ENCODE results near the gene C6orf62.
"Not testable (repeated sequence)": the region's sequence is repeated elsewhere in the genome, so short reads cannot be mapped to it uniquely, and the experiment has no call there.

Gene C6orf62

GRCh38 chr6:24719125-24719971, at the start of gene C6orf62:
Gene C6orf62, minus strand, starts transcription at chr6:24719154. Its CDS starts 486 bp downstream, at chr6:24718668.
- no peak for DNase-seq (ENCODE audit: low read depth in 2 of 2)

- DNase-seq (ENCODE audit: low read depth in 2 of 2), result peak; percentile 60 to 65
Measured at GRCh38 chr6:24768361-24768760, 49.4 kb upstream of the C6orf62 start.

GRCh38 chr6:24766680-24767462, 47.9 kb upstream of the C6orf62 start:
- no peak for DNase-seq (ENCODE audit: low read depth in 2 of 2)

GRCh38 chr6:24765968-24766367, 47.0 kb upstream of the C6orf62 start:
- not testable (repeated sequence) for DNase-seq (ENCODE audit: low read depth in 2 of 2)

- not testable (repeated sequence) for DNase-seq (ENCODE audit: low read depth in 2 of 2)
Measured at GRCh38 chr6:24764833-24765828, 46.2 kb upstream of the C6orf62 start.

- DNase-seq (ENCODE audit: low read depth in 2 of 2), result no peak
Measured at GRCh38 chr6:24763578-24763977, 44.6 kb upstream of the C6orf62 start.

GRCh38 chr6:24761851-24762250, 42.9 kb upstream of the C6orf62 start:
- DNase-seq (ENCODE audit: low read depth in 2 of 2), result no peak

GRCh38 chr6:24761193-24761835, 42.4 kb upstream of the C6orf62 start:
- no peak for DNase-seq (ENCODE audit: low read depth in 2 of 2)

- no peak for DNase-seq (ENCODE audit: low read depth in 2 of 2)
Measured at GRCh38 chr6:24760210-24760609, 41.3 kb upstream of the C6orf62 start.

- no peak for DNase-seq (ENCODE audit: low read depth in 2 of 2)
Measured at GRCh38 chr6:24759718-24760117, 40.8 kb upstream of the C6orf62 start.

GRCh38 chr6:24757611-24758010, 38.7 kb upstream of the C6orf62 start:
- no peak for DNase-seq (ENCODE audit: low read depth in 2 of 2)

GRCh38 chr6:24755279-24755678, 36.3 kb upstream of the C6orf62 start:
- no peak for DNase-seq (ENCODE audit: low read depth in 2 of 2)

- DNase-seq (ENCODE audit: low read depth in 2 of 2), result not testable (repeated sequence)
Measured at GRCh38 chr6:24754378-24754777, 35.4 kb upstream of the C6orf62 start.

- DNase-seq (ENCODE audit: low read depth in 2 of 2), result no peak
Measured at GRCh38 chr6:24753545-24753944, 34.6 kb upstream of the C6orf62 start.

GRCh38 chr6:24752917-24753492, 34.1 kb upstream of the C6orf62 start:
- no peak for DNase-seq (ENCODE audit: low read depth in 2 of 2)

- DNase-seq (ENCODE audit: low read depth in 2 of 2), result no peak
Measured at GRCh38 chr6:24752503-24752902, 33.5 kb upstream of the C6orf62 start.

- DNase-seq (ENCODE audit: low read depth in 2 of 2), result not testable (repeated sequence)
Measured at GRCh38 chr6:24750878-24751277, 31.9 kb upstream of the C6orf62 start.

GRCh38 chr6:24749297-24749696, 30.3 kb upstream of the C6orf62 start:
- no peak for DNase-seq (ENCODE audit: low read depth in 2 of 2)

- no peak for DNase-seq (ENCODE audit: low read depth in 2 of 2)
Measured at GRCh38 chr6:24744911-24745310, 26.0 kb upstream of the C6orf62 start.

GRCh38 chr6:24743944-24744335, 25.0 kb upstream of the C6orf62 start:
- no peak for DNase-seq (ENCODE audit: low read depth in 2 of 2)

Data from fibroblast of skin of left biceps (primary cell).